Large intestine (tissue), 3 donors: ENCODE data around the gene SLC35B4. TPM values are rescaled to one million over a fixed set of nuclear protein-coding genes. Genes with fewer than 3 reads are reported as not detected.

Experiments
- DNase-seq, 2 donors: peaks; one replicate each; pipeline versions ENCODE4 v3.0.0 to v3.0.0-alpha.2; 2013
- H3K27ac ChIP-seq: one replicate; pipeline ENCODE4 v1.5.1; 2013; ENCODE audit warnings: low read length
- H3K27me3 ChIP-seq: 2 replicates; pipeline ENCODE4 v1.6.1; 2013; ENCODE audit warnings: low read length; ENCODE audit not compliant: control insufficient read depth, insufficient read depth
- H3K36me3 ChIP-seq: 2 replicates; pipeline ENCODE4 v1.6.1; 2013; ENCODE audit warnings: low read length; ENCODE audit not compliant: control insufficient read depth, insufficient read depth
- H3K4me1 ChIP-seq: one replicate; pipeline ENCODE4 v1.6.1; 2013; ENCODE audit warnings: low read length; ENCODE audit not compliant: control insufficient read depth, insufficient read depth
- H3K4me3 ChIP-seq: one replicate; pipeline ENCODE4 v1.5.1; 2013; ENCODE audit warnings: low read length
- H3K9me3 ChIP-seq: one replicate; pipeline ENCODE4 v1.6.1; 2013; ENCODE audit warnings: mild to moderate bottlenecking, low read depth, low read length, moderate library complexity; ENCODE audit not compliant: control insufficient read depth
- WGBS: methylation state at CpG from one replicate; pipeline ENCODE4 v1.1.5; 2013; ENCODE audit warnings: low lambda C conversion rate; ENCODE audit not compliant: insufficient coverage; 5-methylcytosine and 5-hydroxymethylcytosine counted together
- polyA plus RNA-seq: library from polyadenylated mRNA; unstranded; fragments of 120-200 nt; gene quantifications from one replicate; pipeline ENCODE4 v1.2.1, GENCODE V29; 2013

Gene SLC35B4
- polyA plus RNA-seq, 1 donor: 10.5 TPM

- H3K36me3 ChIP-seq: no peaks in the 10 kb centered on the region
- no CpG with 5 or more reads among the region's 4 CpGs for WGBS
Measured at GRCh38 chr7:134355927-134356326, 39.2 kb upstream of the SLC35B4 start.

GRCh38 chr7:134355004-134355525, 38.3 kb upstream of the SLC35B4 start:
- Histone ChIP-seq H3K4me1 (no peaks in the 10 kb centered on the region), H3K27me3 (no peaks in the 10 kb centered on the region), H3K36me3 (no peaks in the 10 kb centered on the region), H3K9me3 (no peaks in the 10 kb centered on the region), H3K27ac (no peak overlapping the region), H3K4me3 (no peak overlapping the region)
- DNase-seq: no peak
- WGBS: no CpG with 5 or more reads among the region's 7 CpGs

More at GRCh38 chr7:134355927-134356326, 39.2 kb upstream of the SLC35B4 start:
- H3K9me3 ChIP-seq: no peaks in the 10 kb centered on the region
- DNase-seq: peak in 1 of 2 donors; percentile 58
- H3K27ac ChIP-seq: no peak overlapping the region
- no peaks in the 10 kb centered on the region for H3K4me1 ChIP-seq
- H3K4me3 ChIP-seq: no peak overlapping the region
- H3K27me3 ChIP-seq: no peaks in the 10 kb centered on the region

GRCh38 chr7:134353411-134353810, 36.7 kb upstream of the SLC35B4 start:
- no peaks in the 10 kb centered on the region for H3K27me3 ChIP-seq
- no peak for DNase-seq
- H3K4me3 ChIP-seq: no peak overlapping the region
- WGBS: no CpG with 5 or more reads among the region's 4 CpGs
- H3K9me3 ChIP-seq: no peaks in the 10 kb centered on the region
- no peaks in the 10 kb centered on the region for H3K36me3 ChIP-seq
- H3K4me1 ChIP-seq: no peaks in the 10 kb centered on the region
- H3K27ac ChIP-seq: no peak overlapping the region

GRCh38 chr7:134351424-134351823, 34.7 kb upstream of the SLC35B4 start:
- no peaks in the 10 kb centered on the region for H3K27me3 ChIP-seq
- DNase-seq: no peak
- no peaks in the 10 kb centered on the region for H3K9me3 ChIP-seq
- no peak overlapping the region for H3K4me3 ChIP-seq
- no CpG with 5 or more reads among the region's 7 CpGs for WGBS
- H3K4me1 ChIP-seq: no peaks in the 10 kb centered on the region
- no peaks in the 10 kb centered on the region for H3K36me3 ChIP-seq
- H3K27ac ChIP-seq: no peak overlapping the region

GRCh38 chr7:134350709-134351108, 34.0 kb upstream of the SLC35B4 start:
- Histone ChIP-seq H3K36me3 (no peaks in the 10 kb centered on the region), H3K27me3 (no peaks in the 10 kb centered on the region), H3K4me1 (no peaks in the 10 kb centered on the region), H3K9me3 (no peaks in the 10 kb centered on the region), H3K4me3 (no peak overlapping the region), H3K27ac (no peak overlapping the region)
- DNase-seq: no peak
- WGBS: no CpG with 5 or more reads among the region's 1 CpG

DNA sequence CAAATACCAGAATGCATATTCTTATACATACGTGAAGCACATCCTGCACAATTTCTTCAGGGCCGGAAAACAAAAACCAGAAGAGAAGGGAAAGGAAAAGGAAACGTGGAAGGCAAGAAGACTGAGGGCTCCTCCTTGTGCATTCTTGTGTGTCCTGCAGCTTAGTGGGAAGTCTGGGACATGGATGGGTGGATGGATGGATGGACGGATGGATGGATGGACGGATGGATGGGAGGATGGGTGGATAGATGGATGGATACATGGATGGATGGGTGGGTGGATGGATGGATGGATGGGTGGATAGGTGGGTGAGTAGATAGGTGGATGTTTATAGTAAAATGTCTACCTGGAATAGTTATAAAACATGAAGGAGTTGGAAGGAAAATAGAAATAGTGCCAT, 30.8 kb upstream of the SLC35B4 start:
- peaks cover 3% of the 10 kb centered on the region for H3K27me3 ChIP-seq
- DNase-seq: no peak
- no peaks in the 10 kb centered on the region for H3K36me3 ChIP-seq
- WGBS: 92% methylated on average over 2 of the region's 5 CpGs
- no peaks in the 10 kb centered on the region for H3K9me3 ChIP-seq
- no peak overlapping the region for H3K4me3 ChIP-seq
- H3K4me1 ChIP-seq: no peaks in the 10 kb centered on the region
- H3K27ac ChIP-seq: no peak overlapping the region

DNA sequence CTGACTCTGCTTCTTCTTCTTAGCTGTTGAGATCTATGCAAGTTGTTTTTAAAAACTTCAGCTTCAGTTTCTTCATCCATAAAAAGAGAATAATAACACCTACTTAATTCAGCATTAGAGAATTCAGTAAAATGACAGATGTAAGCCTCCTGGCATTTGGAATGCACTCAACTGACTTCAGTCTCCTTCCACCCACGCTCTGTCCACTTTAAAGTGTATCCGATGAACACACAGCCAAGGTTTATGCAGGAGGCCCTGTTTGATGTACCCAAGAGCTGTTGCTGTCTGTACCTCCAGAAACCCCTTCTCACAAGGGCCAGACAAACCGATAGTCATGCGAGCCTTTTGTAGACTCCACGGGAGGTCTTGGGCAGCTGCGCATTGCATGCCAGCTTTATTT, 27.1 kb upstream of the SLC35B4 start:
- Histone ChIP-seq H3K27me3 (peaks cover 3% of the 10 kb centered on the region), H3K36me3 (no peaks in the 10 kb centered on the region), H3K27ac (no peak overlapping the region), H3K9me3 (no peaks in the 10 kb centered on the region), H3K4me3 (no peak overlapping the region), H3K4me1 (no peaks in the 10 kb centered on the region)
- 60% methylated on average over 1 of the region's 6 CpGs for WGBS
- DNase-seq: no peak

GRCh38 chr7:134343136-134343535, 26.4 kb upstream of the SLC35B4 start:
- Histone ChIP-seq H3K27ac (no peak overlapping the region), H3K36me3 (no peaks in the 10 kb centered on the region), H3K27me3 (peaks cover 3% of the 10 kb centered on the region), H3K4me3 (no peak overlapping the region), H3K9me3 (no peaks in the 10 kb centered on the region), H3K4me1 (no peaks in the 10 kb centered on the region)
- DNase-seq: no peak

DNA sequence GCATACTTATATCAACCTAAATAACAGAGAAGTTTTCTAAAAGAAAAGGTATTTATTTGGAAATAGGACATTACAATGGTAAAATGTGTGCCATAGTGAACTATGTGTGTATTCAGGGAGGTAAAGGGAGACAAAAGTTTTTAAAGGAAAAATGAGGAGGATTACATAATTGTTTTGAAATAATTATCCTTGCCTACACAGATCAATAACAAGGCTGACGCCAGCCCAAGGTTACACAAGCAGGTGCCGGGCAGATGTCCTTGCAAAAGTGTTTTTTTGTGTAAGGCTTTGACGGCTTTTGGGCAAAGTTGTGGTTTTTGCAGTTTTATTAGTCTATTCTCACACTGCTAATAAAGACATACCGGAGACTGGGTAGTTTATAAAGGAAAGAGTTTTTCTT, 22.7 kb upstream of the SLC35B4 start:
- WGBS: no CpG with 5 or more reads among the region's 4 CpGs
- Histone ChIP-seq H3K36me3 (no peaks in the 10 kb centered on the region), H3K4me1 (no peaks in the 10 kb centered on the region), H3K27me3 (peaks cover 1% of the 10 kb centered on the region), H3K9me3 (no peaks in the 10 kb centered on the region), H3K4me3 (no peak overlapping the region), H3K27ac (no peak overlapping the region)
- DNase-seq: no peak

DNA sequence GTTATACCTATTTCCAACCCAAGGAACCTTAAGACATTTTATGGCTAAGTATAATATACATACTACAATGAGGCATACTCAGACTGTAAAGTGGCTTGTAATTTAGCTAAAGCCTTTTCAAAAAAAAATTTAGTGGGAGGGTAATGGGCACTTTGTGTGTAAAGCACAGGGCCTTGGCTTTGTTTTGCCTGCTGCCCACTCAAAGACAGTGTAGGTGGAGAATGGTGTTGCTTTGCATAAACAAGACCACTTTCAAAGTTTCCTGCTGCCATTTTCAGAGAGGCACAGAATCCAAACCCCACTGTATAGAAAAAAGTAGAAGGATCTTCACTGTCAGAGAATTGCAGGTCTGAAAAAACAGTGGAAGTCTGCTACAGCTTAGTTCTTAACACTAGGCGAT, 21.2 kb upstream of the SLC35B4 start:
- no peaks in the 10 kb centered on the region for H3K36me3 ChIP-seq
- no CpG with 5 or more reads among the region's 1 CpG for WGBS
- H3K4me1 ChIP-seq: no peaks in the 10 kb centered on the region
- H3K27ac ChIP-seq: no peak overlapping the region
- H3K27me3 ChIP-seq: no peaks in the 10 kb centered on the region
- no peaks in the 10 kb centered on the region for H3K9me3 ChIP-seq
- no peak overlapping the region for H3K4me3 ChIP-seq
- DNase-seq: no peak

DNA sequence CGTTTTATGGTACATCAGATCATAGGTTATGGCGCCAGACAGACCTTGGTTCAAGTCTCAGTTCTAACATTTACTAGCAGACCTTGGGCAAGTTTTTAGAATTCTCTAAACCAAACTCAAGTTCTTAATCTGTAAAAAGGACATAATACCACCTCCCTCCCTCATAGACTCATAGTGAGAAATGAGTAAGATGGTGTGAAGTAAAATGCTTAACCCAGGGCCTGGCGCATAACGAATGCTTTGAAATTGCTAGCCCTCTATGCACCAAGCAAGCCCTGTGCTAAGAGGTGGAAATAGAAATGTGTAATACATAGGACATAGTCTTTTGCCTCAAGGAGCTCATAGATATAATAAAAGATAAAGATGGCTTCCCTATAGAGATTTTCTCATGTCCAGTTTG, 17.7 kb upstream of the SLC35B4 start:
- Histone ChIP-seq H3K4me1 (no peaks in the 10 kb centered on the region), H3K27me3 (no peaks in the 10 kb centered on the region), H3K9me3 (no peaks in the 10 kb centered on the region), H3K36me3 (no peaks in the 10 kb centered on the region), H3K4me3 (no peak overlapping the region), H3K27ac (no peak overlapping the region)
- WGBS: no CpG with 5 or more reads among the region's 4 CpGs
- DNase-seq: no peak
